ENCODE results near the gene EPAS1. TPM values are rescaled to one million over a fixed set of nuclear protein-coding genes. Genes with fewer than 3 reads are reported as not detected.

The EPAS1 gene
- total and polyA plus RNA-seq, 2 of the 8 experiments (the other 6 are each of a cell fraction or from before 2014, with no cell fraction given), result 2.0 to 4.9 TPM

DNA sequence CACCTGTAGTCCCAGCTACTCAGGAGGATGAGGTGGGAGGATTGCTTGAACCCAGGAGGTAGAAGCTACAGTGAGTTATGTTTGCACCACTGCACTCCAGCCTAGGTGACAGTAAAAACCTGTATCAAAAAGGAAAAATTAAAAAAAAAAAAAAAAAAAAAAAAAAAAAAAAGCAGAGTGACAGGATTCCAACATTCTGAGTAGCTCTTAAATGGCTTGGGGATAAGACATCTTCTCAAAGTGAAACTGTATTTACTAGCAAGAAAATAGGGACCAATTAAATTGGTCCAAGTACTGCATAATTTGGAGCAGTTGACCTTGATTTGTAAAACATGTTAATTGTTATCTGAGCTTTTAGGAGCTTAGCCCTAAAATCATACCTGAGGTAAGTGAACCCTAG is 116.4 kb downstream of the EPAS1 start:
- Histone ChIP-seq H2BK12ac (ENCODE audit: low read depth, low read length) (no peak overlapping the region), H2BK20ac (ENCODE audit: low read length) (no peak overlapping the region), H4K20me1 (replicated peaks in 1 of 2; ENCODE audit: control insufficient read depth in 1 of 2, insufficient read depth in 2 of 2, low read length in 2 of 2) (no peaks in the 10 kb centered on the region), H3K23ac (ENCODE audit: insufficient read length) (no peak overlapping the region), H3K4me3 (ENCODE audit: extremely low read depth in 1 of 4, insufficient read depth in 2 of 4, low read depth in 3 of 4, low read length in 4 of 4) (no peak overlapping the region), H3K56ac (replicated peaks; ENCODE audit: insufficient read length, low read depth, low read length) (no peak overlapping the region), H3K4me1 (replicated peaks in 1 of 4; ENCODE audit: control insufficient read depth in 3 of 4, insufficient read depth in 4 of 4, low read length in 3 of 4) (no peaks in the 10 kb centered on the region), H3K36me3 (ENCODE audit: control insufficient read depth in 2 of 4, insufficient read depth in 4 of 4, low read length in 3 of 4) (no peaks in the 10 kb centered on the region), H4K5ac (ENCODE audit: insufficient read length, low read depth, low read length) (no peak overlapping the region), H2AFZ (ENCODE audit: low read length) (no peak overlapping the region), H2BK15ac (ENCODE audit: low read length) (no peak overlapping the region), H3K27ac (ENCODE audit: low read depth, low read length) (no peak overlapping the region), H3K18ac (ENCODE audit: extremely low read depth, low read length) (no peak overlapping the region), H4K8ac (ENCODE audit: extremely low read depth, insufficient read depth, low read length) (no peak overlapping the region), H3K14ac (ENCODE audit: insufficient read length) (no peak overlapping the region), H2BK5ac (ENCODE audit: low read depth, low read length) (no peak overlapping the region), H3K79me1 (ENCODE audit: low read depth, low read length) (no peaks in the 10 kb centered on the region), H4K91ac (replicated peaks; ENCODE audit: insufficient read length, low read length) (no peak overlapping the region), H2AK5ac (ENCODE audit: low read depth, low read length) (no peak overlapping the region), H3K4me2 (ENCODE audit: insufficient read depth in 1 of 2, low read depth in 2 of 2, low read length in 2 of 2) (no peak overlapping the region), H2BK120ac (replicated peaks; ENCODE audit: low read depth, low read length) (no peak overlapping the region), H3K4ac (replicated peaks; ENCODE audit: insufficient read length, low read depth, low read length) (no peak overlapping the region), H3K9ac (replicated peaks in 1 of 4; ENCODE audit: extremely low read depth in 1 of 4, low read depth in 3 of 4, low read length in 3 of 4) (no peak overlapping the region), H3K27me3 (replicated peaks in 1 of 4; ENCODE audit: control insufficient read depth in 3 of 4, extremely low read depth in 1 of 4, insufficient read depth in 3 of 4, low read length in 3 of 4) (no peaks in the 10 kb centered on the region), H3K79me2 (ENCODE audit: control insufficient read depth in 1 of 2, insufficient read depth in 2 of 2, low read length in 2 of 2) (no peaks in the 10 kb centered on the region), H3K9me3 (ENCODE audit: insufficient read depth in 2 of 2, low read depth in 1 of 2, low read length in 1 of 2) (peaks cover 10 to 16% of the 10 kb centered on the region in 2 experiments; a peak in 3 of 4 replicates), H3K23me2 (ENCODE audit: low read depth, low read length) (no peaks in the 10 kb centered on the region)
- no peak for DNase-seq (ENCODE audit: low read depth in 1 of 2, low spot score in 2 of 2)
- FAIRE-seq, result no peak
- ChIA-PET CTCF (ENCODE audit: partially characterized antibody) (interaction anchor here (0.8 to 1.9 kb wide), 7 partner anchors 9 to 350 kb away, joined by 3 to 8 read pairs (median 5); no protein-coding TSS in a partner anchor), POLR2A (ENCODE audit: partially characterized antibody) (interaction anchor here (0.7 kb wide), 1 partner anchor 137 kb away, joined by 3 read pairs; no protein-coding TSS in a partner anchor)
- TF ChIP-seq BRCA1 (IDR thresholded peaks at IDR 0.05; ENCODE audit: low read depth, low read length) (no peak), RXRA (IDR thresholded peaks at IDR 0.05; ENCODE audit: insufficient read depth, low read depth, low read length) (no peak)
